Measurements from ENCODE around the gene ZNF462.

- no peak for TF ChIP-seq CTCF (IDR thresholded peaks at IDR 0.05; ENCODE audit: low read depth, low read length)
- no peak for TF ChIP-seq EZH2phosphoT487 (IDR thresholded peaks at IDR 0.05; ENCODE audit: low read depth)
Observed at GRCh38 chr9:107049803-107050184, 186.8 kb downstream of the ZNF462 start.
